RWPE2 (cell line): ENCODE results near the gene OR2L3.

ENCODE experiments used
- ATAC-seq: fragments of 200-7000 bp; cut with Tn5 transposase; 3 replicates; pipeline ENCODE4 v1.9.1; 2021; ENCODE audit warnings: low read depth
- DNase-seq: peaks from one replicate; pipeline ENCODE4 v3.0.0-alpha.2; 2020; ENCODE audit warnings: low spot score
- H3K27ac ChIP-seq: fragments of 450-650 bp; 2 replicates; pipeline ENCODE4 v1.5.1; 2017; ENCODE audit warnings: mild to moderate bottlenecking; ENCODE audit not compliant: poor library complexity, severe bottlenecking
- H3K27me3 ChIP-seq: fragments of 250-450 bp; sonication (Bioruptor Pico); 2 replicates; pipeline ENCODE4 v1.5.1; 2021; ENCODE audit warnings: mild to moderate bottlenecking, moderate library complexity; ENCODE audit not compliant: insufficient read depth, poor library complexity, severe bottlenecking
- H3K36me3 ChIP-seq: fragments of 250-450 bp; sonication (Bioruptor Pico); 2 replicates; pipeline ENCODE4 v1.5.1; 2020; ENCODE audit warnings: low read depth, mild to moderate bottlenecking, moderate library complexity
- H3K4me1 ChIP-seq: fragments of 250-450 bp; sonication (Bioruptor Pico); 2 replicates; pipeline ENCODE4 v1.5.1; 2021; ENCODE audit warnings: mild to moderate bottlenecking, moderate library complexity; ENCODE audit not compliant: insufficient read depth, poor library complexity, severe bottlenecking
- H3K4me3 ChIP-seq: fragments of 250-450 bp; sonication (Bioruptor Pico); 2 replicates; pipeline ENCODE4 v1.5.1; 2021; ENCODE audit warnings: mild to moderate bottlenecking, moderate library complexity; ENCODE audit not compliant: severe bottlenecking
- H3K9me3 ChIP-seq: fragments of 250-450 bp; sonication (Bioruptor Pico); 2 replicates; pipeline ENCODE4 v1.5.1; 2021; ENCODE audit warnings: mild to moderate bottlenecking, moderate library complexity; ENCODE audit not compliant: severe bottlenecking
- TF ChIP-seq, protein P1 (sequence below): fragments of 450-650 bp; IDR thresholded peaks from one replicate; pipeline ENCODE4 v1.5.1; 2017; ENCODE audit warnings: mild to moderate bottlenecking, moderate library complexity; ENCODE audit not compliant: poor library complexity, severe bottlenecking

Gene OR2L3

DNA sequence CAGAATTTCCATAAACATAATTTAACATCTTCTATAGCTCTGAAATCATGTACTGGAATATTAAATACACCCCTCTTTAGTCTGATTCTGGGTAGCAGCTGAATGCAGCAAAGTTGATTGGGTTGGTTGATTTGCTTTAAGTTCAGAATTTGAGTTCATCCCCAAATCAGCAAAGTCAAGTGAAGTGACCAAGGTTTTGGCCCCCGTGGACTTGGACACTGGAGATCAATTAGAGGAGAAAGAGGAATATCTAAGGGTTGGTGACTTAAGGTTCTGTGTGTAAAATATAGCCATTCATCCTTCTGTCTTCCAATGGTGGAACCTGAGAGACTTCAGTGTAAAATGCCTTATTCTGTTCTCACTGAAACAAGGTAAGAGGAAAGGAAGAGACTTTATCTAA lies 48.2 kb downstream of the OR2L3 start, which contains the start of gene OR2L13:
TSS of gene OR2L13 (plus strand) at position 301 of the 400 bp plus-strand sequence. CDS start 4,192 bp downstream, outside the sequence.
- no peak for ATAC-seq
- TF ChIP-seq, protein P1, sequence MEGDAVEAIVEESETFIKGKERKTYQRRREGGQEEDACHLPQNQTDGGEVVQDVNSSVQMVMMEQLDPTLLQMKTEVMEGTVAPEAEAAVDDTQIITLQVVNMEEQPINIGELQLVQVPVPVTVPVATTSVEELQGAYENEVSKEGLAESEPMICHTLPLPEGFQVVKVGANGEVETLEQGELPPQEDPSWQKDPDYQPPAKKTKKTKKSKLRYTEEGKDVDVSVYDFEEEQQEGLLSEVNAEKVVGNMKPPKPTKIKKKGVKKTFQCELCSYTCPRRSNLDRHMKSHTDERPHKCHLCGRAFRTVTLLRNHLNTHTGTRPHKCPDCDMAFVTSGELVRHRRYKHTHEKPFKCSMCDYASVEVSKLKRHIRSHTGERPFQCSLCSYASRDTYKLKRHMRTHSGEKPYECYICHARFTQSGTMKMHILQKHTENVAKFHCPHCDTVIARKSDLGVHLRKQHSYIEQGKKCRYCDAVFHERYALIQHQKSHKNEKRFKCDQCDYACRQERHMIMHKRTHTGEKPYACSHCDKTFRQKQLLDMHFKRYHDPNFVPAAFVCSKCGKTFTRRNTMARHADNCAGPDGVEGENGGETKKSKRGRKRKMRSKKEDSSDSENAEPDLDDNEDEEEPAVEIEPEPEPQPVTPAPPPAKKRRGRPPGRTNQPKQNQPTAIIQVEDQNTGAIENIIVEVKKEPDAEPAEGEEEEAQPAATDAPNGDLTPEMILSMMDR: no peak
- no peaks in the 10 kb centered on the region for H3K9me3 ChIP-seq

DNA sequence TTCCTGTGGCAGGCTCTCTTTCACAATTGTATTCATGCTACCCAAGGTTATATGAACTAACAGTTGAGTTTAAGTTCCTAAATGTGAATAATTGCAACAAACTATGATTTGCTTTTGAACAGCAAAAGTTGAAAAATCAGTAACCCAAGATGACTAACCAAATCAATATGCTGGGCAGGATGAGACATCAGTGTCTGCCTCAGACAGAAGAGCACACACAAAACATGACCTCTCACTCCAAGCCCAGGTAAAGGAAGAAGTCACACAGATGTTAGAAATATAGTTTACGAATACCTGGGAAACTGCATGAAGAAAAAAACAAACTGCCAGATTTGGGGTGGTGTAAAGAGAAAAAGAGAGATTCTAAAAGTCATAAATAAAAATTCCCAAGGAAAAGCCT lies 51.9 kb downstream of the OR2L3 start:
- DNase-seq: no peak
- ATAC-seq: no peak
- Histone ChIP-seq H3K27me3 (no peaks in the 10 kb centered on the region), H3K36me3 (no peaks in the 10 kb centered on the region), H3K4me3 (no peak overlapping the region), H3K9me3 (no peaks in the 10 kb centered on the region), H3K27ac (no peak overlapping the region), H3K4me1 (no peaks in the 10 kb centered on the region)
- TF ChIP-seq, protein P1: no peak

More for the DNA sequence above, 48.2 kb downstream of the OR2L3 start, which contains the start of gene OR2L13:
- H3K4me1 ChIP-seq: no peaks in the 10 kb centered on the region
- H3K36me3 ChIP-seq: no peaks in the 10 kb centered on the region
- no peak within 1 kb of the TSS for H3K27ac ChIP-seq
- DNase-seq: no peak
- no peaks in the 10 kb centered on the region for H3K27me3 ChIP-seq
- H3K4me3 ChIP-seq: no peak within 1 kb of the TSS

DNA sequence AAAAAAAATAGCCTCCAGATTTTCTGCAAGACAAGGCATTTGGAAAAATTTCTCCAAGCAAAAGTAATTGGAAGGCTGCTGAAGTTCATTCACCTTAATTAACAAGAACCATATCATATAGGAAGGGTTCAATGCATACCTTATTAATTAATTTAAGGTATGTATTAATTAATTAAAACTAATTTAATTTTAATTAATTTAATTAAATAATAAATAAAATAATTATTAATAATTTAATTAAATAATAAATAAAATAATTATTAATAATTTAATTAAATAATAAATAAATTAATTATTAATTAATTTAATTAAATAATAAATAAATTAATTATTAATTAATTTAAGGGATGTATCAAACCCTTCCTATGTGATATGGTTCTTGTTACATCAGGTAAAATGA lies 56.2 kb downstream of the OR2L3 start:
- no peak overlapping the region for H3K27ac ChIP-seq
- H3K36me3 ChIP-seq: no peaks in the 10 kb centered on the region
- TF ChIP-seq, protein P1: no peak
- H3K4me1 ChIP-seq: no peaks in the 10 kb centered on the region
- H3K4me3 ChIP-seq: no peak overlapping the region
- no peaks in the 10 kb centered on the region for H3K9me3 ChIP-seq
- ATAC-seq: no peak
- no peaks in the 10 kb centered on the region for H3K27me3 ChIP-seq
- DNase-seq: no peak

DNA sequence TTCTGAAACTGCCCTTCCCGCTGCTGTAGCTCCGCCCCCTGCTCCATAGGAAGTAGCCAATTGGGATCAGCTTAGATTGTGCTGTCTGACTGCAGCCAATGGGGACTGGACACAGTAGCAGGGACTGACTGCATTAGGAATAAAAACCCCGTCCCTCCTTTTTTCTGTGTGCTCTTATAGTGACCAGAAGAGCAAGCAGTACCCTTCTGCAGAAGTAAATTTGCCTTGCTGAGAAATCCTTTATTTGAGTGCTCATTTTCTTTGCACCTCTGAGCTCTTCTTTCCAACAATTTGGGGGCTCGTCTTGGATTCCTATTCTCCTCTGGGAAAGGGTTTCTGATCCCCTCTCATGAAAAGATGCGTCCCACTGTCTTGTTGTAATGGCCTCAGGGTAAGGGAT lies 64.5 kb downstream of the OR2L3 start:
- DNase-seq (no peak), ATAC-seq (no peak)
- Histone ChIP-seq H3K27ac (no peak overlapping the region), H3K4me1 (no peaks in the 10 kb centered on the region), H3K4me3 (no peak overlapping the region), H3K9me3 (no peaks in the 10 kb centered on the region), H3K27me3 (no peaks in the 10 kb centered on the region), H3K36me3 (no peaks in the 10 kb centered on the region)
- TF ChIP-seq, protein P1: no peak
